Gastroesophageal sphincter (tissue), 4 donors: ENCODE data around the gene KLHDC8B. TPM values are rescaled to one million over a fixed set of nuclear protein-coding genes. Genes with fewer than 3 reads are reported as not detected.

Experiments
- ATAC-seq: fragments of 150-250 bp; one replicate; pipeline ENCODE4 v1.9.1; 2016; ENCODE audit warnings: mild to moderate bottlenecking, moderate library complexity
- H3K27ac ChIP-seq, 4 donors: fragments of 200-600 bp; sonication (generic) in 3 of 4; 1 replicate in 3 of 4; 2 replicates in 1 of 4; pipeline ENCODE4 v1.5.1; 2016 to 2019
- H3K27me3 ChIP-seq: fragments of 200-600 bp; sonication (generic); one replicate; pipeline ENCODE4 v1.5.1; 2019
- H3K36me3 ChIP-seq, 2 donors: fragments of 200-600 bp; sonication (generic); one replicate each; pipeline ENCODE4 v1.5.1; 2019; ENCODE audit warnings: control low read depth in 1 of 2
- H3K4me1 ChIP-seq, 3 donors: fragments of 200-600 bp; sonication (generic); 1 replicate in 2 of 3; 2 replicates in 1 of 3; pipeline ENCODE4 v1.5.1; 2016 to 2019; ENCODE audit warnings: control low read depth in 2 of 3
- H3K4me3 ChIP-seq, 2 donors: fragments of 200-600 bp; sonication (generic); one replicate each; pipeline ENCODE4 v1.5.1; 2019; ENCODE audit warnings: mild to moderate bottlenecking in 1 of 2, moderate library complexity in 1 of 2
- H3K9me3 ChIP-seq, 3 donors: fragments of 200-600 bp; sonication (generic); one replicate each; pipeline ENCODE4 v1.5.1; 2017 to 2019; ENCODE audit warnings: control low read depth in 2 of 3
- EP300 ChIP-seq: sonication (generic); formaldehyde crosslinking; IDR thresholded peaks from one replicate; pipeline ENCODE4 v1.6.1; 2017; ENCODE audit warnings: antibody characterized with exemption, mild to moderate bottlenecking
- POLR2A ChIP-seq, 2 donors: fragments of 450-650 bp; IDR thresholded peaks; one replicate each; pipeline ENCODE4 v1.6.1; 2017; ENCODE audit warnings: antibody characterized with exemption in 2 of 2, mild to moderate bottlenecking in 2 of 2, moderate library complexity in 1 of 2
- POLR2AphosphoS5 ChIP-seq: sonication (generic); formaldehyde crosslinking; IDR thresholded peaks from one replicate; pipeline ENCODE4 v1.6.1; 2017; ENCODE audit warnings: antibody characterized with exemption
- WGBS, 2 donors: methylation state at CpG; one replicate each; pipeline ENCODE4 v1.1.5; 2018; ENCODE audit warnings: low coverage in 1 of 2; 5-methylcytosine and 5-hydroxymethylcytosine counted together
- total RNA-seq, 4 donors: library from RNA; depleted of rRNA; stranded (reverse); fragments of >200 nt; gene quantifications; one replicate each; pipeline ENCODE4 v1.1.0, GENCODE V29; 2016
- TF ChIP-seq, protein P1 (sequence below), 4 experiments: fragments of 200-600 bp in 2 of 4; fragments of 450-650 bp in 2 of 4; sonication (generic) in 1 of 4; IDR thresholded peaks; one replicate each; pipeline ENCODE4 v1.5.1; 2017 to 2019; ENCODE audit warnings: antibody characterized with exemption in 4 of 4, mild to moderate bottlenecking in 2 of 4, moderate library complexity in 2 of 4

KLHDC8B gene
- total RNA-seq, 4 donors from 2014 or later = 39.8 to 126 (median 114) TPM

DNA sequence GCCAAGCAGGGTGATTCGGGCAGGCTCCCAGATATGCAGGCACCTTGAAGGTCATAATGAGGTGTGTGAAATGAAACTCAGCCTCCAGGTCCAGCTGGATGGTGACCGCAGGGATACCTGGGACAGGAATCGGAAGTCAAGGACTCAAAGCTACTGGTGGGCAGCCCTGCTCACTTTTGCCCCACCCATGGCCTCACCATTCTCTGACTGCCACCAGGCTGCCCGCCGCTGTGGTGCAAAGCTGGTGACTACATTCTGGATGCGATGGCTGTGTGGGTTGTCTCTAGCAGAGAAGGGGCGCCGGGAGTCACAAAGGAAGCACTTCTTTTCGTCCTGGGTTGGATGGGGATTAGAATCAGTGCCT lies 39.3 kb upstream of the KLHDC8B start:
- Histone ChIP-seq H3K4me3 (peak overlapping the region; percentile 78 to 92), H3K4me1 (peaks cover 0 to 51% (median 27%) of the 10 kb centered on the region in 3 donors), H3K36me3 (peaks cover 0 to 45% of the 10 kb centered on the region in 2 donors), H3K27ac (peak overlapping the region; percentile 68 to 95 (median 90)), H3K9me3 (no peaks in the 10 kb centered on the region), H3K27me3 (no peaks in the 10 kb centered on the region)
- TF ChIP-seq EP300 = no peak
- TF ChIP-seq POLR2AphosphoS5 = no peak
- no peak for TF ChIP-seq POLR2A (IDR thresholded peaks at IDR 0.05)
- TF ChIP-seq, protein P1, sequence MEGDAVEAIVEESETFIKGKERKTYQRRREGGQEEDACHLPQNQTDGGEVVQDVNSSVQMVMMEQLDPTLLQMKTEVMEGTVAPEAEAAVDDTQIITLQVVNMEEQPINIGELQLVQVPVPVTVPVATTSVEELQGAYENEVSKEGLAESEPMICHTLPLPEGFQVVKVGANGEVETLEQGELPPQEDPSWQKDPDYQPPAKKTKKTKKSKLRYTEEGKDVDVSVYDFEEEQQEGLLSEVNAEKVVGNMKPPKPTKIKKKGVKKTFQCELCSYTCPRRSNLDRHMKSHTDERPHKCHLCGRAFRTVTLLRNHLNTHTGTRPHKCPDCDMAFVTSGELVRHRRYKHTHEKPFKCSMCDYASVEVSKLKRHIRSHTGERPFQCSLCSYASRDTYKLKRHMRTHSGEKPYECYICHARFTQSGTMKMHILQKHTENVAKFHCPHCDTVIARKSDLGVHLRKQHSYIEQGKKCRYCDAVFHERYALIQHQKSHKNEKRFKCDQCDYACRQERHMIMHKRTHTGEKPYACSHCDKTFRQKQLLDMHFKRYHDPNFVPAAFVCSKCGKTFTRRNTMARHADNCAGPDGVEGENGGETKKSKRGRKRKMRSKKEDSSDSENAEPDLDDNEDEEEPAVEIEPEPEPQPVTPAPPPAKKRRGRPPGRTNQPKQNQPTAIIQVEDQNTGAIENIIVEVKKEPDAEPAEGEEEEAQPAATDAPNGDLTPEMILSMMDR (IDR thresholded peaks at IDR 0.05) = no peak
- WGBS, 2 donors = 34% methylated on average over 3 of the region's 9 CpGs; no CpG with 5 or more reads in 1 of the 2 donors
- ATAC-seq = no peak

DNA sequence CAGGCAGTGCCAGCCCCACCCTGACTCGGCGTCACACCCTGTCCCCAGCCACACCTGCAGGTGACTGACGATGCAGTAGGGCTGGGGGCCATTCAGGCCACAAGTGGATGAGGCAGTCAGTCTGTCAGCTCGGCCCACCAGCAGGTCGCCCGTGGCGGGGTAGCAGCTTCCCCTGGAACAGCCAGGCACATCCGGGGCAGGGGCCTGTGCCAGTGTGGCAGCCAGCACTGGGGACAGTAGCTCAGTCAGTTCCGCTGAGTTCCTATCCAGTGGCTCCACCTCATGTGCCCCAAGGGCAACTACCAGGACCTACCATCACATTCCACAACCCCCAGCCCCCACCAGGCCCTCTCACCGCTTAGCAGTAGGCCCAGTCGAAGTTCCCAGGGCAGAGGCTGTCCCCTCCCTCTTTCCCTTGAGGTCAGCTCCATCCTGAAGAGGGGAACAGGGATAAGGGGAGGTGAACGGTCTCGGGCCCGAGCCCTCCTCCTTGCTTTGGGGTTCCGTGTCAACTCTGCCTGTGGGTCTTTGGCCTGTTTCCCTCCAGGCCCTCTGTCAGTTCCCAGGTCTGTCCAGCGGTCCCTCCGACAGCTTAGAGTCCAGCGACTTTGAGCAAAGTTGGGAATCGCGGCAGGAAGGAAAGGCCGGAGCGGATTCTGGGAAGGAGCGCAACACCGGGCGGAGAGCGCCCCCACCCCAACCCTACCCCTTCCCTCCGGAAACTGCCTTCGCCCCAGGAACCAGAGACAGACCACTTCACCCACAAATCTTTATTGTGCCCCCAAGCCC lies 38.8 kb upstream of the KLHDC8B start, which contains the start of gene LAMB2:
Gene LAMB2, minus strand, starts transcription at position 614 of the 789 bp plus-strand sequence. Its CDS starts 183 bp downstream, at position 431.
- WGBS, 2 donors = 0% methylated on average over 7 of the region's 28 CpGs; no CpG with 5 or more reads in 1 of the 2 donors
- H3K36me3 ChIP-seq = peaks cover 0 to 39% of the 10 kb centered on the region in 2 donors
- H3K4me1 ChIP-seq = peaks cover 0 to 51% (median 27%) of the 10 kb centered on the region in 3 donors
- peak; percentile 85 for ATAC-seq
- H3K9me3 ChIP-seq = no peaks in the 10 kb centered on the region
- peak within 1 kb of the TSS; percentile 78 to 92 for H3K4me3 ChIP-seq
- TF ChIP-seq POLR2AphosphoS5 = peak; percentile 53
- TF ChIP-seq POLR2A (IDR thresholded peaks at IDR 0.05) = peak; percentile 2 to 43
- TF ChIP-seq EP300 = no peak
- TF ChIP-seq, protein P1 (IDR thresholded peaks at IDR 0.05) = peak in 2 of 4 experiments; percentile 6 to 22
- H3K27me3 ChIP-seq = peaks cover 2% of the 10 kb centered on the region
- peak within 1 kb of the TSS; percentile 68 to 95 (median 90) for H3K27ac ChIP-seq

DNA sequence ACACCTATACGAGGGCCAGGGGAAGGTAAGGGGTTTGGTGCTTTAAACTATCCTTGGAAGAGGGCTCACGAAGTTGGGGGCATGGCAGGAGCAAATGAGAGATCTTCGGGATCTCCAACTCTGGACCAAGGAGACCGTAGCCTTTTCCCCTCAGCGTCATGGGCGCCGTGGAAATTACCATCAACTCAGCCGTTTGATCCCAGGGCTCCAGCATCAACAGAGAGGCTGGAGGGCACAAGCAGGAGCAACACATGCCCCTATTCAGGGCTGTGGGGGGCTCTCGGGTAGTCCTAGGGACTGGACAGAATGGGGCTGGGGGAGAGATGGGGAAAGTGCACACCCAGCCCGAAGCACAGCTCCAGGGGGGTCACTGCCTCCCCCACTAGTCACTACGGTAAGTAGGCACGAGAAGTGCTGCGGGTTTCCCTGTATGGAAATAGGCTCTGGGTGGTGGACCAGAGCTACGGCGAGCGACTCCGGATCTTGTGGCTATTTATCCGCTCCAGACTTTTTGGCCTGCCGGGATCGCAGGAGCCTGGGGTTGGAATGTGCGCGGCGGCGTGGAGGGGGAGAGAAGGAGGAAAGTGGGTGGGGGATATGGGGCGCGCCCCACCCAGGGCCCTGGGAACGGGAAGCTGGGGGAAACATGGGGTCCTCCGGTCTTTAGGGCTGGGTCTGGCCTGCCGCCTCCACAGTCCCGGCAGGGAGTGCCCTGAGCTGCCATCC lies 38.0 kb upstream of the KLHDC8B start:
- H3K4me1 ChIP-seq = peaks cover 0 to 51% (median 27%) of the 10 kb centered on the region in 3 donors
- 0% methylated on average over 2 to 3 of the region's 30 CpGs for WGBS, 2 donors
- peaks cover 0 to 32% of the 10 kb centered on the region in 2 donors for H3K36me3 ChIP-seq
- ATAC-seq = peak; percentile 89
- H3K27ac ChIP-seq = peak overlapping the region; percentile 68 to 95 (median 90)
- peaks cover 9% of the 10 kb centered on the region for H3K27me3 ChIP-seq
- peak overlapping the region; percentile 78 to 92 for H3K4me3 ChIP-seq
- TF ChIP-seq POLR2A (IDR thresholded peaks at IDR 0.05) = no peak
- TF ChIP-seq, protein P1 (IDR thresholded peaks at IDR 0.05) = no peak
- no peak for TF ChIP-seq EP300
- TF ChIP-seq POLR2AphosphoS5 = no peak
- H3K9me3 ChIP-seq = no peaks in the 10 kb centered on the region

DNA sequence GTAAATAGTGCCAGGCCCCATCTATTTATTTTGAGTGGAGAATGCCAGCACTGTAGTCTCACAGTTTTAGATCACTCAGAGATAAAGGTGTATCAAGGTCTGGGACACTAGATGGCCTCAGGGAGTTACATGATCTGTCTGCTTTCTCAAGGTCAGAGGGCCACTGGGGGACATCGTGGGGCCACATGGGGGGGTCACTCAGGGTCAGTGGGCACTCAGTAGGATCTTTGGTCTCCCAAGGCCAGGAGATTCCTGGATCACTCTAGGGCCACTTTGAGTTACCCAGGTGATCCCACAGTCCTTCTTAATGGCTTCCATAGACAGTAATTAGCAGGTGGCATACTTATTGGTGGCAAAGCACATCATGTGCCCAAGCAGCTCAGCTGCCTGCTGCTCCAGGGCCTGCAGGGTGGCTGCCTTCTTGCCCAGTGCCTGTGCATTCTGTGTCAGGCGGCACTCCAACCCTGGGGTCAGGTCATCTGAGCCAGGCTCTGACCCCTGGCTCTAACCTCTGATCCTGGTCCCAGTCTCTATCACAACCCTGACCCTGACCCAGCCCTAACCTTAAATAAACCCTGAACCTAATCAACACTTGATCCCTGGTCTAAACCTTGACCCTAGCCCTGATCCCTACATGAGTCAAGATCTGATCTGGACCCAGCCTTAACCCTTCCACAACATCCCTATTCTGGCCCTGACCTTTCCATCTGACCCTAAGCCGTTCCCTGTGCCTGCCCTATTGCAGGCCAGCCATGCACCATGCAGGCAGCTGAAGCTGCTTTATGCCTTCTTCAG lies 36.7 kb upstream of the KLHDC8B start:
- Histone ChIP-seq H3K27ac (peak overlapping the region in 3 of 4 donors; percentile 90 to 95 (median 91)), H3K4me3 (peak overlapping the region in 1 of 2 donors; percentile 78), H3K27me3 (peaks cover 9% of the 10 kb centered on the region), H3K9me3 (no peaks in the 10 kb centered on the region), H3K36me3 (peaks cover 0 to 19% of the 10 kb centered on the region in 2 donors), H3K4me1 (peaks cover 0 to 40% (median 24%) of the 10 kb centered on the region in 3 donors)
- no peak for ATAC-seq
- WGBS, 2 donors = 0 to 100% methylated on average over 1 of the region's 3 CpGs
- TF ChIP-seq POLR2AphosphoS5 = no peak
- TF ChIP-seq, protein P1 (IDR thresholded peaks at IDR 0.05) = no peak
- no peak for TF ChIP-seq EP300
- TF ChIP-seq POLR2A (IDR thresholded peaks at IDR 0.05) = no peak
